NCI-H187 treated with DMSO at 0.1 percent for 48 hours (cell line): ENCODE data around the gene TNFRSF8.
"Not testable (repeated sequence)": the region's sequence is repeated elsewhere in the genome, so short reads cannot be mapped to it uniquely, and the experiment has no call there.

Experiments
- DNase-seq: peaks from one replicate; lab custom pipeline; 2025; lab: John Stamatoyannopoulos, UW

The TNFRSF8 gene

DNA sequence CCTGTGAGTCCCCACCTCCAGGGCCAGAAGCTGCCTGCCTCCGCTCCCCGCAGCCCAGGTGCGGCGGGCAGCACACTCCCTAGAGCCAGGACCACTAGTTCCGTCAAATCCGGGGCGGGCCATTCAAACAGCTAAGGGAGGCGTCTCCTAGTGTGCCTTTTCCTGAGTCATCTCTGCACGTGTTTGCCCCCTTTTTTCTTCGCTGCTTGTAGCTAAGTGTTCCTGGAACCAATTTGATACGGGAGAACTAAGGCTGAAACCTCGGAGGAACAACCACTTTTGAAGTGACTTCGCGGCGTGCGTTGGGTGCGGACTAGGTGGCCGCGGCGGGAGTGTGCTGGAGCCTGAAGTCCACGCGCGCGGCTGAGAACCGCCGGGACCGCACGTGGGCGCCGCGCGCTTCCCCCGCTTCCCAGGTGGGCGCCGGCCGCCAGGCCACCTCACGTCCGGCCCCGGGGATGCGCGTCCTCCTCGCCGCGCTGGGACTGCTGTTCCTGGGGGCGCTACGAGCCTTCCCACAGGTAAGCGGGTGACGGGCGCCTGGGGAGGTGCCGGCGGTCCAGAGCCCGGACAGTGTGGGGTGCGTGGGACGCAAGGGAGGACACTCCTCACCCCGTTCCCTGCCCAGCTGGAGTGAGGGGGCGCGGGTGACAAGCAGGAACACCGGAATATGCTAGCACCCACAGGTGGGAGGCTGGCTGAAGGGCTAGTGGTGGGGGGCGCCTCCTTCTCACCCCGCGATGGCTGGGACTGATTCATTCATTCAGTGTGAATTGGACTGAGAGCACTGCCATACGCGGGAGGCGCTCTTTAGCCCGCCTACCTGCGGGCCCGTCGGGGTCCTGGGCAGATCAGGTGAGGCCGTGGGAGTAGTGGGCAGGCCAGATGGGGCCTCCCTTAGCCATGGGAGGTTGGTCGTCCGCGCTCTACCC, at the start of gene TNFRSF8:
Gene TNFRSF8 (plus strand): TSS at position 163 of the 932 bp plus-strand sequence. CDS start 296 bp downstream, at position 459.
- DNase-seq: no peak

DNA sequence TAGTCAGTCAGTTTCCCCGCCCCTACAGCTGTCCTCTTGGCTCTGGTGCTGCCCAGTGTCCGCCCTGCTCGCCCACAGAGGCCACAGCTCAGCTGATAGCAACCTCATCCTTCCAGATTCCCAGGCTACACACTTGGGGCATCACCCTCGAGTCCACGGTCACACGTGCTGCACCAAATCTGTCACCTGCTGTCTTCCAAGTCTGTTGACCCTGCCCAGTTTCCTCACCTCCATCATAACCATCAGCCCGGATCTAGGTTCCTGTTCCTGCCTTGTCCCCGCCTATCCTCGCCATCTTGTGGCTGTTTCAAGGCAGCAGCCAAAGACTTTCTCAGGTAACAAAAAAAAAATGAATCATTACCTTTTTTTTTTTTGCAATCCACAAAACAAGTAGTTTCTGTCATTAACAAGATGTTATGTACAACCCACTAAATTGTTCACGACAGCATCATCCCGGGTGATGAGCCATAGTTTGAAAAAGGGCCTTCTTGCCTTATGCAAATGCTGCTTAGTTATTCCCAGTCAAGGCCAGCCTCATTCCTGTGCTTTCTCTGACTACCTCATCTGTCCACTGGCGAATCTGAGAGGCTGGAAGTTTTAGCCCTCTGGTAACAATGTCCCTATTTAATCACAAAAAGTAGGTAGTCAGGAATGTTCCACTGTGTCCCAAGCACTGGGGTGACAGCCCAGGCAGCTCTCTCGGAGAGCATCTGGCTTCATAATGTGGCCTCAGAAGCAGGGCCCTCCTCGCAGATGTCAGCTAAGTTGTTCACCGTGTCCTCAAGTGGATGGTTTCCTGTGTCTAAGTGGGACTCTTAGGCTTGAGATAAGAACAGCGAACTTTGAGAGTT, 48.7 kb upstream of the TNFRSF8 start:
- no peak for DNase-seq

GRCh38 chr1:12015001-12015491, 48.1 kb upstream of the TNFRSF8 start:
- no peak for DNase-seq

- no peak for DNase-seq
These were observed 47.6 kb upstream of the TNFRSF8 start for GRCh38 chr1:12015499-12015898.

DNA sequence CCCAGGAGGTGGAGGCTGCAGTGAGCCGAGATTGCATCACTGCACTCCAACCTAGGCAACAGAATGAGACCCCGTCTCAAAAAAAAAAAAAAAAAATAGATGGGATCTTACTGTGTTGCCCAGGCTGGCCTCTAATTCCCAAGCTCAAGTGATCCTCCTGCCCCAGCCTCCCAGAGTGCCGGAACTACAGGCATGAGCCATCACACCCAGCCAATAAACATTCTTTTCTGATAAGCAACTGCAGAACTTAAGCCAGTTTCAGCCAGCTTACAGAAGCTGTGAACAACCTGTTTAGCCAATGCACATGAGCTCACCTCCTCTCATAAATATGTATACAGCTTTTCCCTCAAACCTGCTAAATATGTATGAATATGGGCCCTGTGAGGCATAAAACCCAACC, 46.9 kb upstream of the TNFRSF8 start:
- DNase-seq: no peak

DNA sequence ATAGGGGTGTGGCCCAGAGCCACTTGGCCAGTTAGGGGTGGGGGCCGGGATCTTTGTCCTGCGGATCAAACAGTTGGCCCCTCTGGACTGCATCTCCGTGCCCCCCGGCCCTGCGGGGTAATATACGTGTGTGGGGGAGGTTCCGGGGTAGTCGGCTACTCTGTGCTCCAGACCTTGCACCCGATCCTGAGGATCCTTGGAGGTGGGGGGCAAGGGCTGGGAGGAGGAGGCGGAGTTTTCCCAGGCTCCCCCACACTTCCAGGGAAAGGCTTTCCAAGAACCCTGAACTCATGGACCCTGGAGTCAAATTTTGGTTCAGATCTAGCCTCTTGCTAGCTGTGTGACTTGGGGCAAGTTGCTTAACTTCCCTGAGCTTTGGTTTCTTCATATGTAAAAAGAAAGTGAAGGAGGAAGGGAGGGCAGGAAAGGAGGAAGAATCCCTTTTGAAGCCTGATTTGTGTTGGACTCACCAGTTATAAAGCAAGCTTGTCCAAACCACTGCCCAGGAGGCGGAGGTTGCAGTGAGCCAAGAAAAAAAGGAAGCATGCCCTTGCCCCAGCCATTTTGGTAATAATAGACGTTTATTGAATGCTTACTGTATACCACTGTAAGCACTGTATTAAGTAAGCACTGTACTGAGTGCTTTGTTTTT, 43.1 kb upstream of the TNFRSF8 start:
- no peak for DNase-seq

GRCh38 chr1:12021616-12022015, 41.5 kb upstream of the TNFRSF8 start:
- no peak for DNase-seq

DNA sequence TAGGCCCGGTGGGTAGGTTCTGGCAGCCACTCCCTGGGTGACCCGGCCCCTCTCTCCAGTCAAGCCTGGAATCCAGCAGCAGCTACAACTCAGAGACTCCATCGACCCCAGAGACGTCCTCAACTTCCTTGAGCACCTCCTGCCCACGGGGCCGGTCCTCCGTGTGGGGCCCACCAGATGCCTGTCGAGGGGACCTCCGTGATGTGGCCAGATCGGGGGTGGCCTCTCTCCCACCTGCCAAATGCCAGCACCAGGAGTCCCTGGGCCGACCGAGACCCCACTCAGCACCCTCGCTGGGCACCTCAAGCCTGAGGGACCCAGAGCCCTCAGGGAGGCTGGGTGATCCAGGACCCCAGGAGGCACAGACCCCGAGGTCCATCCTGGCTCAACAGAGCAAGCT, 41.1 kb upstream of the TNFRSF8 start:
- DNase-seq: no peak

- no peak for DNase-seq
These were observed 36.5 kb upstream of the TNFRSF8 start for GRCh38 chr1:12026586-12026985.

DNA sequence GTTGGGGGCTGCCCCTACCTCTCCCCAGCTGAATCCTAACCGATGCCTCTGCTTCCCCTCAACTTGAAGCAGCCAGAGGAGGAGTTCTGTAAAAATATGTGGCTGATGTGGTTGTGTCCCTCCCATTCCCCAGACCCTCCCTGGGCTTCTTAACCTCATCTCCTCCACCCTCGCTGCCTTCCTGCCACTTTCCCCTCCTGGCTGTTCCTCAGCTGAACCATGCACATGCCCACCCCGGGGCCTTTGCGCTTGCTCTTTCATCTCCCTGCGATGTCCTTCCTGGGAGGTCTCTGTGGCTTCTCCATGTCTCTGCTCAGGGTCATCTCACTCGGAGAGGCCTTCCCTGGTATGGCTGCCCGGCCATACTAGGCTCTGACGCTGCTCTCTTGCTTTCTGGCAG, 34.9 kb upstream of the TNFRSF8 start:
- no peak for DNase-seq

GRCh38 chr1:12028957-12029511, 34.1 kb upstream of the TNFRSF8 start:
- no peak for DNase-seq

- DNase-seq: no peak
These were observed 33.3 kb upstream of the TNFRSF8 start for GRCh38 chr1:12029720-12030339.

DNA sequence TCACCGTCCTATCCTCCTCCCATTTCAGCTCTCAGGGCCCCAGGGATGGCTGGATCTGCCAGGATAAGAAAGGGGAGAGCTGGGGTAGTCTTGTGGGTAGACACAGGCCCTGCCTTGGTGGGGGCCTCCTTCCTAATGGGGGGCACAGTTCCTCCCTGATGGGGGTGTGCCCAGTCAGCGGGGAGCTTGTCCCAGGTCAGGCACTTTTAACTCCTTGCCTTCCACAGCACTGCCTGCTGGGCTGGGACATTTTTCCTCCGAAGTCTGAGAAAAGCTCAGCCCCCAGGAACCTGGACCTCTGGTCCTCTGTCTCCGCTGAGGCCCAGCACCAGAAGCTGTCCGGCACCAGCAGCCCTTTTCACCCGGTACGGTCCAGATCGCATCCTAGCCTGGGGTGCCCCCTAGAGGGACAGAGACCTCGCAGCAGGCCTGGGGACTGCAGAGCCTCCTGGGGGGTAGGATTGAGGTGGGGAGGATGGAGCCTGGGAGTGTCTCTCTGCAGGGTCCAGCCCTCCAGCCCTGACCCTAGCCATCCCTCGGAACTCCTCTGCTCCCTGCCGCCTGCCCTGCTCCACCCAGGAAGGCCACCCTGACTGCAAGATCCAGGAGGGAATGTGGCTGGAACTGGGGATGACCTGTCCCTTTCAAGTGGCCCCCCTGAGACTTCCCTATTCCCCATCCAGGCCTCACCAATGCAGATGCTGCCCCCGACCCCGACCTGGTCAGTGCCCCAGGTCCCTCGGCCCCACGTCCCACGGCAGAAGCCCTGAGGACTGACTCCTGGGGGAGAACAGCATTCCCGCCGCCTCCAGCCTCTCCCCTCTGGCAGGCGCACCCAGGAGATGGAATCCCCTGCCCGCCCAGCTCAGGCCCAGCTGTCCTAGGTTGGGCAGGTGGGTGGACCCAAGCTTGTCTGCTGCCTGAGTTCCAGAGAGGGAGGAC, 31.8 kb upstream of the TNFRSF8 start:
- no peak for DNase-seq

- no peak for DNase-seq
These were observed 30.9 kb upstream of the TNFRSF8 start for GRCh38 chr1:12032161-12032621.

GRCh38 chr1:12033441-12033840, 29.7 kb upstream of the TNFRSF8 start:
- not testable (repeated sequence) for DNase-seq

- DNase-seq: no peak
These were observed 28.7 kb upstream of the TNFRSF8 start for GRCh38 chr1:12034381-12034801.

DNA sequence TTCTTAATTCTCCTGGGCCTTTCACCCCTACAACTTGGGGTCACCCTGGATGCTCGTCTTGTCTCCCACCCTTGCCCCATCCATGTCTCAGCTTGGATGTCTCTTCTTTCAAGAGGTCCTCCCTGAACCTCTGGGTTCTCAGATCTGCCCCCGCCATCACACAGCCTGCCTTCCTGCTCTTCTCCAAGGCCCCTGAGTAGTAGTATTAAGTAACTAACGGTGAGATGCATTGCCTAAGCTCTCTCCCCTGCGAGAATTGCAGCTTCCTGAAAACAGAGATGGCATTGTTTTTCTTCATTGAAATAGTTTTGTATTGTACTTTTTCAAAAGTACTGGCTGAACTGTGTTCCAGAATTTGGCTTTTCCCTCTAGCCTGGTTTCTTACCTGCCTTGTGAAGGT, 27.8 kb upstream of the TNFRSF8 start:
- DNase-seq: no peak

DNA sequence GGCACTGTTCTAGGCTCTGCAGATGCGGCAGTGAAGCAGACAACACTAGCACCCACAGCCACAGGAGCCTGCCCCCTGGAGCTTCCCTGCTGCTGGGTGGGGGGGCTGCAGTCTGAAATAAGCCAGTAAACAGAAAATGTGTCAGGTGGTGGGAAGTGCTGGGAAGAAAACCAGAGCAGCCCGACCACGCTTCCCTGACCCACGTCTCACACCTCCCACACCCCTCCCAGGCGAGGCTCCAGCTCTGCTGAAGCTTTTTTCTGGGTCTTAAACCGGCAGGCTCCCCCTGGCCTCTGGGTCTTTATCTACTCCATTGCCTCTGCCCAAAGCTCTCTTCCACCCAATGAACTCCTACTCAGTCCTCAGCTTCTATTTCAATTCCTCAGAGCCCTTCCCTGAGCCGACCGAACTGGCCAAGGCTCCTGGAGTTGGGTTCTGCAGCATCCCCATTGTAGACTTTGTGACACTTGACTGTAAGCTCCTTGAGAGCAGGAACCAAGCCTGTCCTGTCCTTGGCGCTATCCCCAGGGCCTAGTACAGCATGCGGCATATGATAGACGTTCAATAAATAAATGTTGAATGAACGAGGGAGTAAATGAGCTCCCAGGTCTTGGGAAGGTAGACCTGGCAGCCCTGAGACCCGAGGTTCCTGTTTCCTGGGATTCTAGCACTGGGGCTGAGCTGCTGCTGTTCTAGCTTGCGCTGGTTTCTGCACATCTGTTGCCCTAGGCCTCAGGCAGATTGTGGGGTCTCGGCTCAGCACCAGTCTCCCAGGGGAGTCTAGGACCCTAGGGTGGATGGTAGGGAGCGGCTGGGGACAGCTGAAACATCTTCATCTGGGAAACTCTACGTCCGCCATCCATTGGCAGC, 25.4 kb upstream of the TNFRSF8 start:
- DNase-seq: no peak
